ENCODE measurements around the gene ILK.

ILK gene

DNA sequence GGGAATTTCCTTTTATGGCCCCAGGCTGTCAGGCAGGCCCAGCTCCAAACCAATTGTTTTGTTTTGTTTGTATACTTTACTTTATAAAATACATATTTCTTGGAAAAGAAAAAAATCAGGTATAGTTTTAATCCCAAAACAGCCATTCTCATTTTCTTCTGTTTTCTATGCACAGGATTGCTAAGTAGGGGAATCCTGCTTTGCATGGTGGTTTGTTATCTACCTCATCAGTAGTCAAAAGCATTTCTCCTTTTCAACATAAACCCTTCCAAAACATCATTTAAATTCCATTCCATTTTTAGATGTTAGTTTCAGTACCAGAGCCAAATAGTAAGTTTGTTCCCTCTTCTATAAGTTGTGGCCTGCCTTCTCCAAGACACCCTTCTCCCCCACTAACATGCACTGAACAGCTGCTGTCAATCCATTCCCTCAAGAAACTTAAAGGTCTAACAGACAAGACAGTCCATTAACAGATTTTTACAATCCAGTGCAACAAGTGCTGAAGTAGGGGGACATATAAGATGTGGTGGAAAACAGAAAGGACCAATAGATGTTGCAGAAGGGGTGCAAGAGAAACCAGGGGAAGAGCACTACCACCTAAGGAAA lies 3.7 kb downstream of the ILK start:
- no peak for DNase-seq

GRCh38 chr11:6608011-6608410 lies 4.4 kb downstream of the ILK start:
- DNase-seq, result no peak

DNA sequence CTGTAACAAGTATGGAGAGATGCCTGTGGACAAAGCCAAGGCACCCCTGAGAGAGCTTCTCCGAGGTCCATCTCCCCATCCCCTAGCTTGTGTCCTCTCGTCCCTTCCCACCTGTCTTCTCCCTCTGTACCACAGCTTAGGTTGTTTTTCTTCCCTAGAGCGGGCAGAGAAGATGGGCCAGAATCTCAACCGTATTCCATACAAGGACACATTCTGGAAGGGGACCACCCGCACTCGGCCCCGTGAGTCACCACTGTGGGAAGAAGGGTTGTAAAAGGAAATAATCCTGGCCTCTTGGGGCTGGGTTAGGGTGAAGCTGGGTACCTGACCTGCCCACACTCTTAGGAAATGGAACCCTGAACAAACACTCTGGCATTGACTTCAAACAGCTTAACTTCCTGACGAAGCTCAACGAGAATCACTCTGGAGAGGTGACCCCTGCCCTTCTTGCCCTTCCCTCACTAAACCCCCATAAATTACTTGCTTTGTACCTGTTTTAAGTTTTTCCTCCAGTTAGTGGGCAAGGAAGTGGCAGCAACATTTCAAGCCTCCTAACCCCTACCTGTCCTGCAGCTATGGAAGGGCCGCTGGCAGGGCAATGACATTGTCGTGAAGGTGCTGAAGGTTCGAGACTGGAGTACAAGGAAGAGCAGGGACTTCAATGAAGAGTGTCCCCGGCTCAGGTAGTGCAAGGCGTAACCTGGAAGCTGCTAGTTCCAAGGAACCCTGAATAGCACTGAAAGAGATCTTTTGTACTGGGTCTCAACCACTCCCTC lies 5.3 kb downstream of the ILK start:
- DNase-seq, result no peak

DNA sequence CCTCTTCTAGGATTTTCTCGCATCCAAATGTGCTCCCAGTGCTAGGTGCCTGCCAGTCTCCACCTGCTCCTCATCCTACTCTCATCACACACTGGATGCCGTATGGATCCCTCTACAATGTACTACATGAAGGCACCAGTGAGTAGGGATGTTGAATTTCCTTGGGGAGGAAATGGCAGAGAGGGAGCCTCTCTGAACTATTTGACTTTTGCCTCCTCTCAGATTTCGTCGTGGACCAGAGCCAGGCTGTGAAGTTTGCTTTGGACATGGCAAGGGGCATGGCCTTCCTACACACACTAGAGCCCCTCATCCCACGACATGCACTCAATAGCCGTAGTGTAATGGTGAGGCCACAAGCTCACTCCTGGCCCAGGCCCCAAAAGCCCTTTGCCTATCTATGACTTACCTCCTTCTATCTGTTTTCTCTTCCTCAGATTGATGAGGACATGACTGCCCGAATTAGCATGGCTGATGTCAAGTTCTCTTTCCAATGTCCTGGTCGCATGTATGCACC lies 6.0 kb downstream of the ILK start:
- DNase-seq, result no peak

DNA sequence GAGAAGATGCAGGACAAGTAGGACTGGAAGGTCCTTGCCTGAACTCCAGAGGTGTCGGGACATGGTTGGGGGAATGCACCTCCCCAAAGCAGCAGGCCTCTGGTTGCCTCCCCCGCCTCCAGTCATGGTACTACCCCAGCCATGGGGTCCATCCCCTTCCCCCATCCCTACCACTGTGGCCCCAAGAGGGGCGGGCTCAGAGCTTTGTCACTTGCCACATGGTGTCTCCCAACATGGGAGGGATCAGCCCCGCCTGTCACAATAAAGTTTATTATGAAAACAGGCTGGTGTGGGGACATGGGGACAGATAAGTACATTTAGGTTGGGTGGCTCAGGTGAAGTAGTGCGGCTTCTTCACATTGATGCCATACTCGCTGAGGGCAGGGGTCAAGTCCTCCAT lies 7.0 kb downstream of the ILK start:
- DNase-seq, result no peak

GRCh38 chr11:6611092-6611962 lies 7.8 kb downstream of the ILK start:
- no peak for DNase-seq

DNA sequence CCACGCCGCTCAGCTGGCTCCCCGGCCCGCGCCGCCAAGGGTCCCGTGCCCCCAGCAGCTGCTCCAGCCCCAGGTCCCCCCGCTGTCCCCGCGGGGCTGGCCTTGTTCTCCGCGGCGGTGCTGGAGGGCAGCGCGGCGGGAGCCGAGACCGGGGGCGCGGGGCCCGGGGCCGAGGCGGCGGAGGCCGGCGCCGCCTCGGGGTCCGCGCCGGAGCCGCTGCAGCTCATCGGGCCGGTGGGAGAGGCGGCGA lies 8.3 kb downstream of the ILK start:
- DNase-seq, result no peak

DNA sequence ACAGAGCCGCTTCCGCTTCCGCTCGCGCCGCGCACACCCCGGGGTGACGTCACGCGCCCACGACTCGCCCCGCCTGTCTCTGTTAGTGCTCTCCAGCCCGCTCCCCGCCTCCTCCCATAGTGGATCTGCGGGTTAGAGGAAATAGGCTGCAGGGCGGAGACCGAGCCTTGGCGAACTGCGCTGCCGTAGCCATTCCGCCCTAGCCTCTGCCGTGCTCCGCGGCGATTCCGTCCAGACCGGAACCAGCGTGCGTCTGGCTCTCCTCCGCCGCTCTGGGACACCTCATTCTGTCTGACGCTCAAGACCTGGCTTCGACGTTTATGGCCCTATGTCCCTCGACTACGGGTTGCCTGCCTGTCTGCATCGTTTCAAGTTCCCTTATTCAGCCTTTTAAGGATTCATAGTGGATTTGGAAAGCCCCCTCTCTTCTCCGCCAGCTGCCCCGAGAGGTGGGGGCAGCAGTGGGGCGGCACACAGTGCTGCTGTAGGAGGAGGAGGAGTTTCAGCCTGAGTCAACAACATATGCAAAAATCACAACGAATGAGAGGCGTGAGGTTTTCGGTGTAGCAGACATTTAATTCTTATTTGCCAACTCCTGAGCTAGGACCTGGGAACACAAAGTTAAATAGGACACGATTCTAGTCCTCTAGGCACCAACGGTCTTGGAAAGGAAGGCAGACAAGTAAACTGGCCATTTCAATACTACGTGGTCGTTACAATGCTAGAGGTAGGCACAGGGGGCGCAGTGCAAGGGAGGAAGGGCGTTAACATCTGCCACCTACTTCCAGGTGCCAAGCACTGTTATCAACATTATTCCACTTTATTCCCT lies 8.9 kb downstream of the ILK start, which contains the start of gene TAF10:
Gene TAF10, minus strand, starts transcription at position 4 of the 829 bp plus-strand sequence. CDS start 27 bp downstream, outside the sequence.
- peak; percentile 97 for DNase-seq

DNA sequence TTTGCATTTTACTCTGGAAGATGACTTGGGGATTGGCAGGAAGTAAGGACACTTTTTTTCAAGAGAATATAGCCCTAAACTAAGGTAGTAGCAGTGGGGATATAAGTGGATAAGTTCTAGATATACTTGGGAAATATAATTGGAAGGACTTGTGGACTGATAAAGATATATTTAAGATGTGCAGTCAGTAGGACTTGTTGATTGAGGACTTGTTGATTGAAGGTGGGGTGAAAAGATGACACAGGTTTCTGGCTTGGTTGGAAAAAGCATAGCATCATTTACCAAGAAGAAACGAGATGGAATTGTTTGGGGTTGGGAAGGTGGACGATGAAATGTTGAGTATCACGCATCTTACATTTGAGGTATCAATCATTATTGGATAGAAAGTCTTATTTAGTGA lies 9.9 kb downstream of the ILK start:
- no peak for DNase-seq

DNA sequence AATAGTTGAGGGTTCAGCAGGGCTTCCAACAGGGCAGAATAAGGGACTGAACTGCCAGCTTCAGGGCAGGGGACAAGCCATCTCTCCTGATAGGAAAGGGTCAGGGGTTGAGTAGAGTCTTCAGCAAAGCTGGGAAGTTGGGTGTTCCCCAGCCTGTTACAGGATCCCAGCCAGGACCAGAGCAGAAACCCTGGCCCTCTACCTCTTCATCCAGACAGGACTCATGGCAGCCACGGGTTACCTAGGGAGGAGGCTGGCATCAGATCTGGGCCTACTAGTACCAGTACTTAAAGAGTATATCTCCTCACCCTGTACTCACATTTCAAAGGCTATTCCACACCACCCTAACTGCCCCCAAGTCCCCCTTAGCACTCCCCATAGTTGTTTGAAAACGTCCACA lies 10.9 kb downstream of the ILK start:
- DNase-seq, result no peak

GRCh38 chr11:6615046-6615445 lies 11.5 kb downstream of the ILK start:
- DNase-seq, result no peak

GRCh38 chr11:6615882-6616585 lies 12.5 kb downstream of the ILK start:
- DNase-seq, result no peak

DNA sequence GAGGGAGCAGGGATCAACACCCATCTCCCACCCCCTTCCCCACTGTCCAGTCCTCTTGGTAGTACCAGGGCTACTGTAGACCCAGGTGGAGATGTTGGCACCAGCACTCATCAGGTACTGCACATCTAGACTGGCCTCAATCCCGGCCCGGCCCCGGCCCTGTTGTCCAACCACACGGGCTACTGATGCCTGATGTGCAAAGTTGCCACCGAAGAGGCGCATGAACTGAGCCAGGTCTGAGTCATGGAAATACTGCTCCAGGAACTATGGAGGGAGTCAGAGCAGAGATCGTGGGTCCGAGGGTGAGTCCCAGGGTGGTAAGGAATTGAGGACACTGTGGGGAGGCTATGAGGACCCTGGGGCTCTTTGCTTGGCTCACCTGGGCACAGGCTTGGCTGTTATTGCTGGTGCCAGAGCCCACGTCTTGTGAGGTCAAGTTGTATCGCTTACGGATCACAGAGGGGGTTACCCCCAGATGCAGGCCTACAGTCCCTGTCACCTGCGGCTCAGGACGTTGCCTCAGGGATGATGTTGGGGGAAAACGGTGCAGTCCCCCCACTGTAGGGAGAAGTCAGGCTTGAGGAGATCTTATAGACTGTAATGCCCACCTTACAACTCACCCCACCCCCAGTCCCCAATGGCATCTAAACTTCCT lies 13.1 kb downstream of the ILK start:
- DNase-seq, result no peak

- no peak for DNase-seq
Observed at GRCh38 chr11:6617315-6617781, 13.8 kb downstream of the ILK start.

DNA sequence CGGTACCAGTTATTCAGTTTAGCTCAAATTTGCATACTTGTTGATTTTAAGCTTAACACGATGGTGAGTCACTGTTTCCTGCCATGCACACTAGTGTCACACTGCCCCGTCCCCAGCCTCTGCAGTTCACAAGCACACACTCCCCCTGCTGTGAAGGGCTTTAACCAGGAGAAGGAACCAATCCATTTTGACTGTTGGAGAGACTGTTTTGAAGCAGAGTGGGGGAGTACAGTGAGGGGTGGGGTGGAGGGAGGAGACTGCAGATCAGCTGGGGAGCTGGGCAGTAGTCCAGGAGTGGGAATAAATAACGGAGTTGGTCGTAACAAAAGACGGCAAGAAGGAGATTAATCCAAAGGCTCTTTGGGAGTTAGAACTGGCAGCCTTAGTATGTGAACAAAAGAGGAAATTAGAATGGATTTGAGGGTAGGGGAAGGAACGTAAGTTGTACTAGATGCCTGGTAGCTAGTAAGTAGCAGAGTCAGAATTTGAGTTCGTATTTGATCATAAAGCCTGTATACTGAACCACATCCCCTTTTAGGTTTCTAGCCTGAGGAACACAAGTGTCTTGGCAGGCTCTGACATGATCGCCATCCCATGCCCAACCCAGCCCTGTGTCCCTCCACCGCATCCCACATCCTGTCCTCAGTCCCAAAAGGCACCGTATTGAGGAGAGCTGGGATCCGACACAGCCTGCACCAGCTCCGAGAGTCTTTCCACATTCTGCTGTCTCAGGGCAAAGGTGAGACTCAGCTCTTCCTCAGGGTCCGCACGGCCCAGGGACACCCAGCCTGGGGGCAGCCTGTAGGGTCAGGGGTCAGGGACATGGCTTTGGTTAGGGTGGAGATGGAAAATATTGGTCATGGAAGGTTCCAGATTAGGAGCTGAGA lies 14.8 kb downstream of the ILK start:
- peak; percentile 78 for DNase-seq

- DNase-seq, result peak; percentile 93
Observed at GRCh38 chr11:6619004-6619745, 15.6 kb downstream of the ILK start, which contains the start of gene TPP1. TSS of gene TPP1 (minus strand) at chr11:6619422. CDS start at chr11:6619400, 22 bp downstream.

DNA sequence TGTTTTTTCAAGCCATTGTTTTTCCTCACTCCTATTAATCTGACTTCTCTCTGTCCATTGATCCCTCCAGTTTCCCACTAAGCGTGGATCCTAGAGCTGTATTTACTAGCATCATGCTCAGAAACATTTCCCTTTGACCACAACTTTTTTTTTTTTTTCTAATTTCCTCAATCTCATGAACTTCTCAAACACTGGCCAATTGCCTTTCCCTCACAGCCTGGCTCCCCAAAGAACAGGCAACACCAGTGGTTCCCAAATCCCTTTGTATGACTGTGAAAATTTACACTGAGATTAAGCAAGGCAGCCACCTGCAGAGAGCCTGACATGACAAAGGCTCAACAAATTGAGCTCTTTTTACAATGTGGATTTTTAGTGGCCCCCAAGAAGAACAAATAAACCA lies 17.1 kb downstream of the ILK start:
- no peak for DNase-seq

GRCh38 chr11:6621711-6622211 lies 18.2 kb downstream of the ILK start:
- DNase-seq, result no peak

Data from CD4-positive, alpha-beta T cell treated with Interleukin-12 subunit alpha and Interleukin-12 subunit beta, for 1 hour (primary cell).